Measurements from ENCODE around the gene SLX9.

- TF ChIP-seq POLR2A (IDR thresholded peaks at IDR 0.05) = no peak
- TF ChIP-seq POLR2AphosphoS5 (IDR thresholded peaks at IDR 0.05) = no peak
- no peak for TF ChIP-seq CTCF (IDR thresholded peaks at IDR 0.05)
These were observed 18.1 kb downstream of the SLX9 start for GRCh38 chr21:44957901-44958451.

Measured in stomach (tissue), 4 donors.